ENCODE results near the gene TMPRSS9.

DNA sequence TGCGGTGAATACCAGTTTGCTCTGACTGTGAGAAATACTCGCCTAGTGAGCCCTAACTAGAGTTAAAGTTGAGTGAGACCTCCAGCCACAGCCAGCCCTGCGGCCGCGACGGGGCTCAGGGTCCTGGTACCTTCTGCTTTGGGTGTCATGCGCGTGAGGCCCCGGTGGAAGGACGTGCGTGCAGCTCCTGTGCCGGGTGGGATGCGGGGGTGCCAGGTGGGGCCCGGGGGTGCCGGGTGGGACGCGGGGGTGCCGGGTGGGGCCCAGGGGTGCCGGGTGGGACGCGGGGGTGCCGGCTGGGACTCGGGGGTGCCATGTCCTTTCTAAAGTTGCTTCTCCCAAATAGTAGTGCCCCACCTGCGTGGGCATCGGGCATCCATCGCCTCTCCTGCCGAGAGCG, 8.5 kb upstream of the TMPRSS9 start:
- no peak for TF ChIP-seq POLR2A (IDR thresholded peaks at IDR 0.05; ENCODE audit: insufficient read depth in 1 of 2, low read depth in 2 of 2, low read length in 2 of 2)
- TF ChIP-seq, protein P1, sequence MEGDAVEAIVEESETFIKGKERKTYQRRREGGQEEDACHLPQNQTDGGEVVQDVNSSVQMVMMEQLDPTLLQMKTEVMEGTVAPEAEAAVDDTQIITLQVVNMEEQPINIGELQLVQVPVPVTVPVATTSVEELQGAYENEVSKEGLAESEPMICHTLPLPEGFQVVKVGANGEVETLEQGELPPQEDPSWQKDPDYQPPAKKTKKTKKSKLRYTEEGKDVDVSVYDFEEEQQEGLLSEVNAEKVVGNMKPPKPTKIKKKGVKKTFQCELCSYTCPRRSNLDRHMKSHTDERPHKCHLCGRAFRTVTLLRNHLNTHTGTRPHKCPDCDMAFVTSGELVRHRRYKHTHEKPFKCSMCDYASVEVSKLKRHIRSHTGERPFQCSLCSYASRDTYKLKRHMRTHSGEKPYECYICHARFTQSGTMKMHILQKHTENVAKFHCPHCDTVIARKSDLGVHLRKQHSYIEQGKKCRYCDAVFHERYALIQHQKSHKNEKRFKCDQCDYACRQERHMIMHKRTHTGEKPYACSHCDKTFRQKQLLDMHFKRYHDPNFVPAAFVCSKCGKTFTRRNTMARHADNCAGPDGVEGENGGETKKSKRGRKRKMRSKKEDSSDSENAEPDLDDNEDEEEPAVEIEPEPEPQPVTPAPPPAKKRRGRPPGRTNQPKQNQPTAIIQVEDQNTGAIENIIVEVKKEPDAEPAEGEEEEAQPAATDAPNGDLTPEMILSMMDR (CRISPR knock-in tag; IDR thresholded peaks at IDR 0.05) = no peak
